Fibroblast of villous mesenchyme (primary cell): ENCODE measurements around the gene SLX1A. TPM values are rescaled to one million over a fixed set of nuclear protein-coding genes. Genes with fewer than 3 reads are reported as not detected.
"Not testable (repeated sequence)": the region's sequence is repeated elsewhere in the genome, so short reads cannot be mapped to it uniquely, and the experiment has no call there.

Experiments
- DNase-seq: peaks from one replicate; pipeline ENCODE4 v3.0.0-alpha.2; 2010; ENCODE audit warnings: low read depth
- H3K4me3 ChIP-seq: 2 replicates; pipeline ENCODE4 v1.5.1; 2011; ENCODE audit warnings: low read depth, mild to moderate bottlenecking, low read length
- CTCF ChIP-seq: IDR thresholded peaks from 2 replicates; pipeline ENCODE4 v1.5.1; 2012; ENCODE audit warnings: low read depth, mild to moderate bottlenecking, low read length; ENCODE audit not compliant: insufficient read depth
- total RNA-seq: library from RNA; depleted of rRNA; stranded (reverse); fragments of >200 nt; gene quantifications from 2 replicates; pipeline ENCODE4 v1.2.3, GENCODE V29; 2012

Gene SLX1A
- total RNA-seq, 1 donor: 16.8 TPM

GRCh38 chr16:30152517-30152916, 41.2 kb upstream of the SLX1A start:
- no peak for TF ChIP-seq CTCF
- H3K4me3 ChIP-seq: no peak overlapping the region
- DNase-seq: no peak

GRCh38 chr16:30155188-30155587, 38.5 kb upstream of the SLX1A start:
- no peak for TF ChIP-seq CTCF
- no peak overlapping the region for H3K4me3 ChIP-seq
- no peak for DNase-seq

DNA sequence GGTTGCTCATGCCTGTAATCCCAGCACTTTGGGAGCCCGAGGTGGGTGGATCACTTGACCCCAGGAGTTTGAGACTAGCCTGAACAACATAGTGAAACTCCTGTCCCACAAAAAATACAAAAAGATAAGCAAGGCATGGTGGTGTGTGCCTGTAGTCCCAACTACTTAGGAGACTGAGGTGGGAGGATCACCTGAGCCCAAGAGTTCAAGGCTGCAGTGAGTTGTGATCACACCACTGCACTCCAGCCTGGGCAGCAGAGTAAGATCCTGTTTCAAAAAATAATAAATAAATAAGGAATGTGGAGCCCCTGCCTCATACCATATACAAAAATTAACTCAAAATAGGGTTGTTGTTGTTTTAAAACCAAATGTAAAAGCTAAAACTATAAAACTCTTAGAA, 36.5 kb upstream of the SLX1A start:
- DNase-seq: no peak
- H3K4me3 ChIP-seq: no peak overlapping the region
- TF ChIP-seq CTCF: no peak

GRCh38 chr16:30163538-30163937, 30.1 kb upstream of the SLX1A start:
- DNase-seq: no peak
- no peak for TF ChIP-seq CTCF
- no peak overlapping the region for H3K4me3 ChIP-seq

GRCh38 chr16:30166202-30166902, 27.3 kb upstream of the SLX1A start:
- DNase-seq: no peak
- H3K4me3 ChIP-seq: no peak overlapping the region
- TF ChIP-seq CTCF: no peak

DNA sequence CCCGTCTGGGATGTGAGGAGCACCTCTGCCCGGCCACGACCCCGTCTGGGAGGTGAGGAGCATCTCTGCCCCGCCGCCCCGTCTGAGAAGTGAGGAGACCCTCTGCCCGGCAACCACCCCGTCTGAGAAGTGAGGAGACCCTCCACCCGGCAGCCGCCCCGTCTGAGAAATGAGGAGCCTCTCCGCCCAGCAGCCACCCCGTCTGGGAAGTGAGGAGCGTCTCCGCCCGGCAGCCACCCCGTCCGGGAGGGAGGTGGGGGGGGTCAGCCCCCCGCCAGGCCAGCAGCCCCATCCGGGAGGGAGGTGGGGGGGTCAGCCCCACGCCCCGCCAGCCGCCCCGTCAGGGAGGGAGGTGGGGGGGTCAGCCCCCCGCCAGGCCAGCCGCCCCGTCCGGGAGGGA, 24.9 kb upstream of the SLX1A start:
- not testable (repeated sequence) for H3K4me3 ChIP-seq, DNase-seq

GRCh38 chr16:30169416-30169815, 24.3 kb upstream of the SLX1A start:
- H3K4me3 ChIP-seq, DNase-seq: not testable (repeated sequence)

DNA sequence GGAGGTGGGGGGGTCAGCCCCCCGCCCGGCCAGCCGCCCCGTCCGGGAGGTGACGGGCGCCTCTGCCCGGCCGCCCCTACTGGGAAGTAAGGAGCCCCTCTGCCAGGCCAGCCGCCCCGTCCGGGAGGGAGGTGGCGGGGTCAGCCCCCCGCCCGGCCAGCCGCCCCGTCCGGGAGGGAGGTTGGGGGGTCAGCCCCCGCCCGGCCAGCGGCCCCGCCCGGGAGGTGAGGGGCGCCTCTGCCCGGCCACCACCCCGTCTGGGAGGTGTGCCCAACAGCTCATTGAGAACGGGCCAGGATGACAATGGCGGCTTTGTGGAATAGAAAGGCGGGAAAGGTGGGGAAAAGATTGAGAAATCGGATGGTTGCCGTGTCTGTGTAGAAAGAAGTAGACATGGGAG, 23.5 kb upstream of the SLX1A start:
- H3K4me3 ChIP-seq, DNase-seq: not testable (repeated sequence)
